Skeletal muscle satellite cell (primary cell): ENCODE results near the gene PAPPA2.
"Not testable (repeated sequence)": the region's sequence is repeated elsewhere in the genome, so short reads cannot be mapped to it uniquely, and the experiment has no call there.

ENCODE experiments used
- H3K27me3 ChIP-seq: 2 replicates; pipeline ENCODE4 v1.7.0; 2013; ENCODE audit warnings: low read length; ENCODE audit not compliant: control insufficient read depth, insufficient read depth
- H3K36me3 ChIP-seq: 2 replicates; pipeline ENCODE4 v1.7.0; 2013; ENCODE audit warnings: mild to moderate bottlenecking, control low read depth, low read length; ENCODE audit not compliant: insufficient read depth
- H3K4me1 ChIP-seq: 2 replicates; pipeline ENCODE4 v1.7.0; 2013; ENCODE audit warnings: low read length; ENCODE audit not compliant: control insufficient read depth, insufficient read depth
- H3K4me2 ChIP-seq: 2 replicates; pipeline ENCODE4 v1.7.0; 2013; ENCODE audit warnings: mild to moderate bottlenecking, low read length
- H3K4me3 ChIP-seq: 2 replicates; pipeline ENCODE4 v1.7.0; 2013; ENCODE audit warnings: low read length
- H3K9ac ChIP-seq: 2 replicates; pipeline ENCODE4 v1.7.0; 2013; ENCODE audit warnings: mild to moderate bottlenecking, low read depth, low read length, moderate library complexity
- H3K9me3 ChIP-seq: replicated peaks from 2 replicates; pipeline ENCODE4 v1.7.0; 2013; ENCODE audit warnings: mild to moderate bottlenecking, control low read depth, low read length

The PAPPA2 gene

GRCh38 chr1:176556288-176556687 is 93.3 kb downstream of the PAPPA2 start:
- H3K27me3 ChIP-seq = peaks cover 59% of the 10 kb centered on the region
- H3K4me3 ChIP-seq = no peak overlapping the region
- no peaks in the 10 kb centered on the region for H3K4me1 ChIP-seq
- H3K36me3 ChIP-seq = no peaks in the 10 kb centered on the region
- no peaks in the 10 kb centered on the region for H3K9me3 ChIP-seq
- no peak overlapping the region for H3K4me2 ChIP-seq
- H3K9ac ChIP-seq = no peak overlapping the region

GRCh38 chr1:176557543-176558258 is 94.7 kb downstream of the PAPPA2 start:
- peaks cover 48% of the 10 kb centered on the region for H3K27me3 ChIP-seq
- no peaks in the 10 kb centered on the region for H3K36me3 ChIP-seq

GRCh38 chr1:176558561-176558960 is 95.6 kb downstream of the PAPPA2 start:
- no peak overlapping the region for H3K9ac ChIP-seq
- H3K4me2 ChIP-seq = no peak overlapping the region
- H3K9me3 ChIP-seq = no peaks in the 10 kb centered on the region
- peaks cover 45% of the 10 kb centered on the region for H3K27me3 ChIP-seq
- no peaks in the 10 kb centered on the region for H3K36me3 ChIP-seq
- no peaks in the 10 kb centered on the region for H3K4me1 ChIP-seq
- no peak overlapping the region for H3K4me3 ChIP-seq

More at GRCh38 chr1:176557543-176558258, 94.7 kb downstream of the PAPPA2 start:
- H3K9me3 ChIP-seq = no peaks in the 10 kb centered on the region
- H3K9ac ChIP-seq = no peak overlapping the region
- no peak overlapping the region for H3K4me3 ChIP-seq
- H3K4me1 ChIP-seq = no peaks in the 10 kb centered on the region
- no peak overlapping the region for H3K4me2 ChIP-seq

- H3K4me1 ChIP-seq = no peaks in the 10 kb centered on the region
- H3K4me2 ChIP-seq = no peak overlapping the region
- no peaks in the 10 kb centered on the region for H3K9me3 ChIP-seq
- no peak overlapping the region for H3K4me3 ChIP-seq
- H3K36me3 ChIP-seq = no peaks in the 10 kb centered on the region
- peaks cover 36% of the 10 kb centered on the region for H3K27me3 ChIP-seq
- H3K9ac ChIP-seq = no peak overlapping the region
Observed at GRCh38 chr1:176559474-176559873, 96.5 kb downstream of the PAPPA2 start.

GRCh38 chr1:176559878-176560277 is 96.9 kb downstream of the PAPPA2 start:
- no peaks in the 10 kb centered on the region for H3K4me1 ChIP-seq
- H3K4me3 ChIP-seq = no peak overlapping the region
- no peaks in the 10 kb centered on the region for H3K36me3 ChIP-seq
- H3K9me3 ChIP-seq = no peaks in the 10 kb centered on the region
- H3K27me3 ChIP-seq = peaks cover 33% of the 10 kb centered on the region
- H3K9ac ChIP-seq = no peak overlapping the region
- no peak overlapping the region for H3K4me2 ChIP-seq

- H3K9me3 ChIP-seq = no peaks in the 10 kb centered on the region
- H3K36me3 ChIP-seq = no peaks in the 10 kb centered on the region
- peaks cover 26% of the 10 kb centered on the region for H3K27me3 ChIP-seq
- H3K4me2 ChIP-seq = no peak overlapping the region
- H3K4me1 ChIP-seq = peaks cover 1% of the 10 kb centered on the region
- H3K4me3 ChIP-seq = no peak overlapping the region
- no peak overlapping the region for H3K9ac ChIP-seq
Observed at GRCh38 chr1:176560681-176561080, 97.7 kb downstream of the PAPPA2 start.

GRCh38 chr1:176561761-176562160 is 98.8 kb downstream of the PAPPA2 start:
- H3K9ac ChIP-seq, H3K4me2 ChIP-seq, H3K9me3 ChIP-seq, H3K4me3 ChIP-seq, H3K36me3 ChIP-seq: not testable (repeated sequence)
- Histone ChIP-seq H3K4me1 (peaks cover 12% of the 10 kb centered on the region), H3K27me3 (peaks cover 18% of the 10 kb centered on the region)

GRCh38 chr1:176566004-176566975 is 103.3 kb downstream of the PAPPA2 start:
- H3K9ac ChIP-seq = no peak overlapping the region
- H3K4me2 ChIP-seq = peak overlapping the region; percentile 24
- H3K36me3 ChIP-seq = no peaks in the 10 kb centered on the region
- peaks cover 6% of the 10 kb centered on the region for H3K27me3 ChIP-seq
- peak overlapping the region; percentile 3 for H3K4me3 ChIP-seq
- no peaks in the 10 kb centered on the region for H3K9me3 ChIP-seq
- H3K4me1 ChIP-seq = peaks cover 24% of the 10 kb centered on the region

GRCh38 chr1:176567190-176567794 is 104.3 kb downstream of the PAPPA2 start:
- peaks cover 9% of the 10 kb centered on the region for H3K27me3 ChIP-seq
- H3K4me2 ChIP-seq = no peak overlapping the region
- H3K9me3 ChIP-seq = no peaks in the 10 kb centered on the region
- H3K36me3 ChIP-seq = no peaks in the 10 kb centered on the region
- no peak overlapping the region for H3K4me3 ChIP-seq
- H3K9ac ChIP-seq = no peak overlapping the region
- peaks cover 24% of the 10 kb centered on the region for H3K4me1 ChIP-seq

GRCh38 chr1:176568185-176568584 is 105.2 kb downstream of the PAPPA2 start:
- H3K9me3 ChIP-seq = no peaks in the 10 kb centered on the region
- H3K4me1 ChIP-seq = peaks cover 24% of the 10 kb centered on the region
- H3K4me3 ChIP-seq = no peak overlapping the region
- H3K27me3 ChIP-seq = peaks cover 11% of the 10 kb centered on the region
- H3K4me2 ChIP-seq = no peak overlapping the region
- H3K36me3 ChIP-seq = no peaks in the 10 kb centered on the region
- no peak overlapping the region for H3K9ac ChIP-seq

- no peak overlapping the region for H3K4me3 ChIP-seq
- H3K27me3 ChIP-seq = peaks cover 11% of the 10 kb centered on the region
- H3K9ac ChIP-seq = no peak overlapping the region
- no peaks in the 10 kb centered on the region for H3K4me1 ChIP-seq
- no peaks in the 10 kb centered on the region for H3K9me3 ChIP-seq
- H3K4me2 ChIP-seq = no peak overlapping the region
- no peaks in the 10 kb centered on the region for H3K36me3 ChIP-seq
Observed at GRCh38 chr1:176574756-176575155, 111.8 kb downstream of the PAPPA2 start.
